ENCODE results near the gene BLTP2. TPM values are rescaled to one million over a fixed set of nuclear protein-coding genes. Genes with fewer than 3 reads are reported as not detected.

BLTP2 gene
- total and polyA plus RNA-seq, 10 of the 15 experiments (the other 5 are each of a cell fraction or from before 2014, with no cell fraction given) = 14.2 to 151 (median 78.1) TPM

GRCh38 chr17:28682655-28683054, 37.7 kb upstream of the BLTP2 start (continued):
- TF ChIP-seq, protein P1, sequence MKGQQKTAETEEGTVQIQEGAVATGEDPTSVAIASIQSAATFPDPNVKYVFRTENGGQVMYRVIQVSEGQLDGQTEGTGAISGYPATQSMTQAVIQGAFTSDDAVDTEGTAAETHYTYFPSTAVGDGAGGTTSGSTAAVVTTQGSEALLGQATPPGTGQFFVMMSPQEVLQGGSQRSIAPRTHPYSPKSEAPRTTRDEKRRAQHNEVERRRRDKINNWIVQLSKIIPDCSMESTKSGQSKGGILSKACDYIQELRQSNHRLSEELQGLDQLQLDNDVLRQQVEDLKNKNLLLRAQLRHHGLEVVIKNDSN (IDR thresholded peaks at IDR 0.05; ENCODE audit: borderline replicate concordance, extremely low read length, insufficient read depth, low read depth, low read length) = no peak
- TF ChIP-seq SMC3 (IDR thresholded peaks at IDR 0.05; ENCODE audit: borderline replicate concordance, low read length) (no peak), ZNF622 (IDR thresholded peaks at IDR 0.05) (no peak), TARDBP (IDR thresholded peaks at IDR 0.05; ENCODE audit: borderline replicate concordance) (no peak), CTCF (IDR thresholded peaks at IDR 0.05 in 2 of 3, conservative IDR thresholded peaks at IDR 0.05 in 1 of 3; ENCODE audit: control insufficient read depth in 2 of 3, extremely low read depth in 1 of 3, insufficient read depth in 1 of 3, low read depth in 3 of 3, low read length in 3 of 3) (no peak)

DNA sequence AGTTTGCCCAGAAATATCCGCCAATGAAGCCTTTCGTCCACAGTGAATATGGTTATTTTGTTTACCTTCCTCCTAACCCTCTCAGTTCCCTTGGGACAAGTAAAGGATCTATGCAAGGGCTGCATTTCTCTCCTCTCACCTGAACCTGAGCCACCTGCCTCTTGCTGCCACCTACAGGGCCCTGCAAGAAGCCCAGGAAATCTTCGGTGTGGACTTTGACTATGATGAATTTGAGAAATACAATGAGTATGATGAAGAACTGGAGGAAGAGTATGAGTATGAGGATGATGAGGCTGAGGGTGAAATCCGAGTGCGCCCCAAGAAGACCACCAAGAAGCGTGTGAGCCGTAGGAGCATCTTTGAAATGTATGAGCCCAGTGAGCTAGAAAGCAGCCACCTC, 31.0 kb upstream of the BLTP2 start:
- H3K4me1 ChIP-seq (ENCODE audit: control insufficient read depth, insufficient read depth, low read length) = no peaks in the 10 kb centered on the region
- WGBS (ENCODE audit: insufficient coverage, insufficient replicate concordance, low lambda C conversion rate, missing lambda C conversion rate) = 88% methylated on average over 7 of the region's 7 CpGs
- H3K36me3 ChIP-seq (ENCODE audit: control insufficient read depth in 2 of 2, insufficient read depth in 2 of 2, low read length in 1 of 2) = peaks cover 30 to 59% of the 10 kb centered on the region in 2 experiments
- H2AFZ ChIP-seq (ENCODE audit: control insufficient read depth, low read depth, low read length) = no peak overlapping the region
- BruUV-seq (replicated peaks) = no TSS peak
- no peak overlapping the region for H3K4me2 ChIP-seq (ENCODE audit: control insufficient read depth, insufficient read depth)
- H3K79me2 ChIP-seq (ENCODE audit: control insufficient read depth, insufficient read depth, low read length) = no peaks in the 10 kb centered on the region; the same call in 1 of the 2 replicates
- FAIRE-seq = no peak
- in situ Hi-C loops (cut with MboI) (no loop called here), intact Hi-C loops (cut with micrococcal nuclease; ENCODE audit: unreplicated experiment) (loop anchor here (1.0 kb wide), 1 partner anchor 30 kb away; no protein-coding TSS in a partner anchor)
- no peak overlapping the region for H3K27ac ChIP-seq (ENCODE audit: control insufficient read depth, insufficient read depth)
- ChIA-PET POLR2A (interaction anchor here (1.3 to 1.4 kb wide), 2 partner anchors 15 to 32 kb away, joined by 4 to 7 read pairs; partner anchors contain the start of genes BLTP2, SDF2 and SUPT6H), RAD21 (ENCODE audit: unreplicated experiment) (interaction anchor here (1.1 to 2.0 kb wide), 2 partner anchors 29 to 35 kb away, joined by 3 to 11 read pairs; no protein-coding TSS in a partner anchor), SMC1A (ENCODE audit: uncharacterized antibody, unreplicated experiment) (interaction anchor here (1.5 to 2.4 kb wide), 2 partner anchors 29 to 32 kb away, joined by 5 to 9 read pairs; no protein-coding TSS in a partner anchor), CTCF (interaction anchor here (1.0 to 5.5 kb wide), 4 partner anchors 14 to 46 kb away, joined by 3 to 56 read pairs (median 14); partner anchors contain the start of genes BLTP2, SDF2 and SUPT6H)
- ATAC-seq = peak; percentile 65
- H3K9ac ChIP-seq (ENCODE audit: control insufficient read depth, insufficient read depth, low read length) = no peak overlapping the region
- no peak overlapping the region for H3K4me3 ChIP-seq
- H3K9me3 ChIP-seq (replicated peaks; ENCODE audit: control insufficient read depth, insufficient read depth, low read length) = no peaks in the 10 kb centered on the region
- TF ChIP-seq ZSCAN29 (IDR thresholded peaks at IDR 0.05) (no peak), ZNF622 (IDR thresholded peaks at IDR 0.05) (no peak), IKZF1 (conservative IDR thresholded peaks at IDR 0.05) (no peak), BMI1 (IDR thresholded peaks at IDR 0.05; ENCODE audit: borderline replicate concordance) (no peak), IRF4 (IDR thresholded peaks at IDR 0.05; ENCODE audit: low read depth, low read length) (no peak), NFYB (IDR thresholded peaks at IDR 0.05; ENCODE audit: insufficient read depth, low read depth, low read length) (no peak), RAD21 (IDR thresholded peaks at IDR 0.05; ENCODE audit: insufficient read depth, low read depth, low read length) (peak; percentile 56), SMC3 (IDR thresholded peaks at IDR 0.05; ENCODE audit: borderline replicate concordance, low read length) (peak; percentile 18; the same call in 1 of the 2 replicates), CTCF (IDR thresholded peaks at IDR 0.05 in 2 of 3, conservative IDR thresholded peaks at IDR 0.05 in 1 of 3; ENCODE audit: control insufficient read depth in 2 of 3, extremely low read depth in 1 of 3, insufficient read depth in 1 of 3, low read depth in 3 of 3, low read length in 3 of 3) (peak; percentile 45 to 56 (median 49))
- no peaks in the 10 kb centered on the region for H3K27me3 ChIP-seq (replicated peaks in 1 of 2; ENCODE audit: control insufficient read depth in 2 of 2, insufficient read depth in 2 of 2, low read length in 1 of 2)
- no peak for DNase-seq (ENCODE audit: low read depth, low spot score)
- H4K20me1 ChIP-seq (ENCODE audit: control insufficient read depth, insufficient read depth) = no peaks in the 10 kb centered on the region
